Measurements from ENCODE around the gene DGKG. TPM values are rescaled to one million over a fixed set of nuclear protein-coding genes. Genes with fewer than 3 reads are reported as not detected.

The DGKG gene
- total RNA-seq, 6 experiments from 2014 or later: 1.5 to 3.6 (median 2.0) TPM

DNA sequence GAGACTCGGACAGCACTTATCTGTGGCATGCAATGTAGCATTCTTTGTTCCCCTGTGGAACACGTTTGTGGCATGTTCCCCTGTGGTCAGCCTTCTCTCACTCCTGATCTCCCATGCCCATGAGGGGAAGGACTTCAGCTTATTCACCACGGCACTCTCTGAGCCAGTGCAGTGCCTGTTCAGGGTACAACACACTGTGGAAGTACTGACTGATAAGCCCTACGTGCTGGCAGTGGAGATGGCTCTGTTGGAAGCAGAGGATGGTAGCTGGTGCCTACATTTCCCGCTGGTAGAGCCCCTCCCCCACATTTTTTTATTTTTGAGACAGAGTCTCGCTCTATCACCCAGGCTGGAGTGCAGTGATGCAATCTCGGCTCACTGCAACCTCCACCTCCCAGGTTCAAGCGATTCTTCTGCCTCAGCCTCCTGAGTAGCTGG is 209.7 kb downstream of the DGKG start:
- DNase-seq: no peak
- no peak overlapping the region for H3K4me3 ChIP-seq
- no peaks in the 10 kb centered on the region for H3K9me3 ChIP-seq
- no peaks in the 10 kb centered on the region for H3K27me3 ChIP-seq
- TF ChIP-seq POLR2A (IDR thresholded peaks at IDR 0.05): no peak
- TF ChIP-seq, protein P1, sequence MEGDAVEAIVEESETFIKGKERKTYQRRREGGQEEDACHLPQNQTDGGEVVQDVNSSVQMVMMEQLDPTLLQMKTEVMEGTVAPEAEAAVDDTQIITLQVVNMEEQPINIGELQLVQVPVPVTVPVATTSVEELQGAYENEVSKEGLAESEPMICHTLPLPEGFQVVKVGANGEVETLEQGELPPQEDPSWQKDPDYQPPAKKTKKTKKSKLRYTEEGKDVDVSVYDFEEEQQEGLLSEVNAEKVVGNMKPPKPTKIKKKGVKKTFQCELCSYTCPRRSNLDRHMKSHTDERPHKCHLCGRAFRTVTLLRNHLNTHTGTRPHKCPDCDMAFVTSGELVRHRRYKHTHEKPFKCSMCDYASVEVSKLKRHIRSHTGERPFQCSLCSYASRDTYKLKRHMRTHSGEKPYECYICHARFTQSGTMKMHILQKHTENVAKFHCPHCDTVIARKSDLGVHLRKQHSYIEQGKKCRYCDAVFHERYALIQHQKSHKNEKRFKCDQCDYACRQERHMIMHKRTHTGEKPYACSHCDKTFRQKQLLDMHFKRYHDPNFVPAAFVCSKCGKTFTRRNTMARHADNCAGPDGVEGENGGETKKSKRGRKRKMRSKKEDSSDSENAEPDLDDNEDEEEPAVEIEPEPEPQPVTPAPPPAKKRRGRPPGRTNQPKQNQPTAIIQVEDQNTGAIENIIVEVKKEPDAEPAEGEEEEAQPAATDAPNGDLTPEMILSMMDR (IDR thresholded peaks at IDR 0.05): no peak
- H3K36me3 ChIP-seq: no peaks in the 10 kb centered on the region
- ATAC-seq: no peak
- H3K27ac ChIP-seq: no peak overlapping the region
- intact Hi-C loops (cut with DNase I): no loop called here
- 59% methylated on average over 4 of the region's 8 CpGs for WGBS (ENCODE audit: insufficient coverage, low coverage, low lambda C conversion rate, missing lambda C conversion rate)
- no peaks in the 10 kb centered on the region for H3K4me1 ChIP-seq

DNA sequence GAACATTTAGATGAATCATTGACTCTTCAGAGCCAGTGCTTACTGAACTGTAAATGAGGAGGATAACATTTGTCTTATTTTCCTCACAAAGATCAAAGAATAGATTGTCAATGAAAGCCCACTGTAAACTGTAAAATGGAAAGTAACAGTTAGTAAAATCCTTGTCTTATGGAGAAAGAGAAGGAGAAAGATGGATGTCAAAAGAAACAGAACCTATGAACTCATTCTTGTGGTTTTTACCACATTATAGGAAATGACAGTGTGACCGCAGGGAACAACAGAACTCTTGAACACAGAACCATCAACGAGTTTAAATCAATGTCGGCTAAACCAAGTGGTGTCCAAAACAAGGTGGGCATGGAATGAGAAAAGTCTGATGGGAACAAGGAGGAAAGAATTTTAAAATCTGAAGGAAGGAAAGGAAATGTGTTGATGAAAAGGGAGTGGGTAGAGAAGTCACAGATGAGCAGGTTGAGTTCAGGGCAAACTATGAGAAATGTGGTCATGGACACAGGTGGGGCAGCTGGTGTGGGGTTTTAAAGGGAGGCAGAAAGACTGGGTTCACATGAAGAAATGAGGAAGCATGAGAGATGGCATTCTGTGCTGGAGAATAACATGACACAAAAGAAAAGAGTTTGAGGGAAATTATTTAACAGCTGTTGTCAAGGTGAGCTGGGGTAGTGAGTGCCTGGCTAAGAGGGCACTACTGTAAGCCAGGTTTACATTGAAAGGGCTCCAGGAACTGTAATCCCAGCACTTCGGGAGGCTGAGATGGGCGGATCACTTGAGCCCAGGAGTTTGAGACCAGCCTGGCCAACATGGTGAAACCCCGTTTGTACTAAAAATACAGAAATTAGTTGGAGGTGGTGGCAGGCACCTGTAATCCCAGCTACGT is 210.7 kb downstream of the DGKG start:
- WGBS (ENCODE audit: insufficient coverage, low coverage, low lambda C conversion rate, missing lambda C conversion rate): 67% methylated on average over 7 of the region's 7 CpGs
- ATAC-seq: no peak
- TF ChIP-seq POLR2A (IDR thresholded peaks at IDR 0.05): no peak
- TF ChIP-seq, protein P1 (IDR thresholded peaks at IDR 0.05): no peak
- H3K4me1 ChIP-seq: no peaks in the 10 kb centered on the region
- no peaks in the 10 kb centered on the region for H3K27me3 ChIP-seq
- no peaks in the 10 kb centered on the region for H3K9me3 ChIP-seq
- no peak overlapping the region for H3K4me3 ChIP-seq
- no peak overlapping the region for H3K27ac ChIP-seq
- DNase-seq: no peak
- intact Hi-C loops (cut with DNase I): no loop called here
- H3K36me3 ChIP-seq: no peaks in the 10 kb centered on the region

DNA sequence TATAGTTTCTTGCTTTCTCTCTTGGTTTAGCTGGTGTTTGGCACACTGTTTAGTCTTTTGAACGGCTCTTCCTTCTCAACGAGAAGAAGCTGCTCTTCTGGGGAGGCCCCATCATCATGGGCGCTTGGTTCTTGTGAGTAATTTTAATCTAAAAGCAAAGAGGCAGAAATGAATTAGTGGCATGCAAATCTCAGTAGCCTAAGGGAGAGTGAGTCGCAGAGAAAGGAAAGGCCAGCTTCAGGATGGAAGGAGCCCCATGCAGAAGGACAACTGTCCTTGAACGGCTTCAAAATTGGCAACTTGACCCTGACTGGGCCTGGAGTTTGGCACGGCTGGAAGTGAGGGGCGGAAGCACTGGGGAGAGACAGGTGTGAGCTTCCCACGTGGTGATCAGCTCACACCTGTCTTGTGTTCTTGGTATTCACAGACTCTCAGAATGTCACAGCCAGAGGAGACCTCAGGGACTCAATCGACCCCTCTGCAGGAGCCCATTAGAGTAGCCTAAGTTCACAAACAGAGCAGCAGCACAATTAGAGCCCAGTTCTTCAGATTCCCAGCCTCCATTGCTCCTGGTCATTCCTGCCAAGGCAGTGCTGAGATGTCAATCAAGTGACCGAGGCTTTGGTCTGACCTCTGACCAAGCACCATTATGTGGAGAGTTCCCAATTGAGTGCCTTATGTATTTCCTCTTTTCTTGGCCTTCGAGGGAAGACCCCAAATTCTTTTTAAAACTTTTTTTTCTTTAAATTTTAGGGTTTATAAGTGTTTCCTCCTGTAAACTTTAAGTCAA is 211.8 kb downstream of the DGKG start:
- H3K27ac ChIP-seq: no peak overlapping the region
- H3K4me1 ChIP-seq: no peaks in the 10 kb centered on the region
- no peak for TF ChIP-seq POLR2A (IDR thresholded peaks at IDR 0.05)
- TF ChIP-seq, protein P1 (IDR thresholded peaks at IDR 0.05): no peak
- H3K4me3 ChIP-seq: no peak overlapping the region
- DNase-seq (no peak), ATAC-seq (no peak)
- WGBS (ENCODE audit: insufficient coverage, low coverage, low lambda C conversion rate, missing lambda C conversion rate): 67% methylated on average over 6 of the region's 11 CpGs
- H3K9me3 ChIP-seq: no peaks in the 10 kb centered on the region
- H3K27me3 ChIP-seq: no peaks in the 10 kb centered on the region
- intact Hi-C loops (cut with DNase I): no loop called here
- no peaks in the 10 kb centered on the region for H3K36me3 ChIP-seq

DNA sequence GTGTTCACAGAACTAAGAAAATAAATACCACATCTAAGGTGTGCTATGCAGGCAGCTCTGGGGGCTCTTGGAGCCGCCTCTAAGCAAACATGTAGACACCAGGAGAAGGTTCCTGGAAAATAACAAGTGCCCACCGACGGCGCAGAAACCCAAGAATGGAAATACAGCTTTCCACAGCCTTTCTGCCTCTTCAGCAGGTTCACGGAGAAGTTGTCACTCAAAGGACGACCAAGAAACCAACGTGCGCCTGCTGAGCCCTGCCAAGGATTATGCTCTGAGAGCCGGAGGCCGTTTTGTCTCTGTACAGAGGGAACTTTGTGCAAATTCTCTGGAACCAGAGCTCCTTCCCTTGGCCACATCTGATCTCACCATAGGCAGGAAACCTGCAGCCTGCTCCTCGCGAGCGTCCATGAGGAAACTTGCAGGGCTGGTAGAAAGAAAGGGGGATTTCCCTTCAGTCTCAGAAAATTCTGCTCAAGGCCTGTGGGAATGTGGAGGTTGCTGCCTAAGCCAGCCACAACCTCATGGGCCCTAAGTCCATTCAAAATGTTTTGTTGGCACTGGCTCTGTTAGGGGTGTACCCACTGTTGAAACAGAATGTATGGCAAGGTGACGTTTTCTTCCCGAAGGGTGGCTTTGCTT is 212.6 kb downstream of the DGKG start:
- no peaks in the 10 kb centered on the region for H3K36me3 ChIP-seq
- no peak overlapping the region for H3K4me3 ChIP-seq
- H3K4me1 ChIP-seq: no peaks in the 10 kb centered on the region
- 60% methylated on average over 10 of the region's 15 CpGs for WGBS (ENCODE audit: insufficient coverage, low coverage, low lambda C conversion rate, missing lambda C conversion rate)
- H3K27ac ChIP-seq: no peak overlapping the region
- intact Hi-C loops (cut with DNase I): no loop called here
- no peak for ATAC-seq
- no peak for TF ChIP-seq POLR2A (IDR thresholded peaks at IDR 0.05)
- TF ChIP-seq, protein P1 (IDR thresholded peaks at IDR 0.05): no peak
- no peaks in the 10 kb centered on the region for H3K9me3 ChIP-seq
- H3K27me3 ChIP-seq: no peaks in the 10 kb centered on the region
- no peak for DNase-seq

Data from right lobe of liver (tissue), 6 donors.